Breast epithelium (tissue), 3 donors: Measurements from ENCODE around the gene ZNF407.

Experiments used
- POLR2A ChIP-seq: fragments of 450-650 bp; IDR thresholded peaks from one replicate; pipeline ENCODE4 v1.6.1; 2016; ENCODE audit warnings: antibody characterized with exemption, mild to moderate bottlenecking, moderate library complexity
- POLR2AphosphoS5 ChIP-seq, 3 donors: sonication (generic); formaldehyde crosslinking; IDR thresholded peaks; one replicate each; pipeline ENCODE4 v1.6.1; 2017; ENCODE audit warnings: antibody characterized with exemption in 3 of 3
- TF ChIP-seq, protein P1 (sequence below), 3 donors: fragments of 450-650 bp; IDR thresholded peaks; one replicate each; pipeline ENCODE4 v1.5.1; 2016 to 2017; ENCODE audit warnings: antibody characterized with exemption in 3 of 3, mild to moderate bottlenecking in 3 of 3, moderate library complexity in 3 of 3

DNA sequence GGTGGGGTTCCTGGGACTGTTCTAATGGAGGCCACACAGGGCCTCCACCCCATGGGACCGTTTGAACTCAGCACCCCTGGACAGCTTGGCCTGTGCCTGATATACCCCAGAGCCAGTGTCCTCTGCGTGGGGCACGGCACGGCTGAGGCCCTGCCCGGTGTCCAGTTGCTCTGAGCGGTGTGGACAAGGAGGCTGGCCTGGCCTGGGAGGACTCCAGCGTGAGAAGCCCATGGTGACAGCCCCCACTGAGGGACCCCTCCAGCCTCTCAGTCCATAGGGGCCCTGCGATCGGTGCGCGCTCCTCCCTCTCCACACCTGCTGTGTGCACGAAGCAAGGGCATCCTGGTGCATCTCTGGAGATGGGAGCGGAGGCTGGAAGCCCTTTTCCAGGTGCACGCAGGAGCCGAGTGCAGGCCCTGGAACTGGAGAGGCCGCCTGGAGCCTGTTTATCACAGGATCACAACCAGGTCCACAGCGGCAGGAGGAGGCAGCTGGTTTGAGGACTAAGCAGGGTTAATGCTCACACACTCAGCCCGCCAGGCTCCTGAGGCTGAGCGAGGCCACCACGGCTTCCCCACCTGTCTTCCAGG is 491.0 kb downstream of the ZNF407 start:
- TF ChIP-seq, protein P1, sequence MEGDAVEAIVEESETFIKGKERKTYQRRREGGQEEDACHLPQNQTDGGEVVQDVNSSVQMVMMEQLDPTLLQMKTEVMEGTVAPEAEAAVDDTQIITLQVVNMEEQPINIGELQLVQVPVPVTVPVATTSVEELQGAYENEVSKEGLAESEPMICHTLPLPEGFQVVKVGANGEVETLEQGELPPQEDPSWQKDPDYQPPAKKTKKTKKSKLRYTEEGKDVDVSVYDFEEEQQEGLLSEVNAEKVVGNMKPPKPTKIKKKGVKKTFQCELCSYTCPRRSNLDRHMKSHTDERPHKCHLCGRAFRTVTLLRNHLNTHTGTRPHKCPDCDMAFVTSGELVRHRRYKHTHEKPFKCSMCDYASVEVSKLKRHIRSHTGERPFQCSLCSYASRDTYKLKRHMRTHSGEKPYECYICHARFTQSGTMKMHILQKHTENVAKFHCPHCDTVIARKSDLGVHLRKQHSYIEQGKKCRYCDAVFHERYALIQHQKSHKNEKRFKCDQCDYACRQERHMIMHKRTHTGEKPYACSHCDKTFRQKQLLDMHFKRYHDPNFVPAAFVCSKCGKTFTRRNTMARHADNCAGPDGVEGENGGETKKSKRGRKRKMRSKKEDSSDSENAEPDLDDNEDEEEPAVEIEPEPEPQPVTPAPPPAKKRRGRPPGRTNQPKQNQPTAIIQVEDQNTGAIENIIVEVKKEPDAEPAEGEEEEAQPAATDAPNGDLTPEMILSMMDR (IDR thresholded peaks at IDR 0.05) = no peak
- no peak for TF ChIP-seq POLR2A
- no peak for TF ChIP-seq POLR2AphosphoS5 (IDR thresholded peaks at IDR 0.05)
